IMR-90 (cell line): ENCODE data around the gene RAD51AP1.

Source experiments
- BHLHE40 ChIP-seq: fragments of 150-350 bp; IDR thresholded peaks from 2 replicates; pipeline ENCODE4 v1.6.1; 2016; ENCODE audit warnings: mild to moderate bottlenecking, low read depth, low read length
- POLR2A ChIP-seq: IDR thresholded peaks from 2 replicates; pipeline ENCODE4 v1.6.1; 2012; ENCODE audit warnings: mild to moderate bottlenecking, low read depth, low read length
- RFX5 ChIP-seq: IDR thresholded peaks from 2 replicates; pipeline ENCODE4 v1.8.0; 2012; ENCODE audit warnings: low read depth, mild to moderate bottlenecking, low read length, moderate library complexity
- TF ChIP-seq, protein P1 (sequence below): conservative IDR thresholded peaks from 2 replicates; pipeline ENCODE4 v1.5.1; 2012; ENCODE audit warnings: mild to moderate bottlenecking, low read depth, low read length, improper control_type of control experiment

DNA sequence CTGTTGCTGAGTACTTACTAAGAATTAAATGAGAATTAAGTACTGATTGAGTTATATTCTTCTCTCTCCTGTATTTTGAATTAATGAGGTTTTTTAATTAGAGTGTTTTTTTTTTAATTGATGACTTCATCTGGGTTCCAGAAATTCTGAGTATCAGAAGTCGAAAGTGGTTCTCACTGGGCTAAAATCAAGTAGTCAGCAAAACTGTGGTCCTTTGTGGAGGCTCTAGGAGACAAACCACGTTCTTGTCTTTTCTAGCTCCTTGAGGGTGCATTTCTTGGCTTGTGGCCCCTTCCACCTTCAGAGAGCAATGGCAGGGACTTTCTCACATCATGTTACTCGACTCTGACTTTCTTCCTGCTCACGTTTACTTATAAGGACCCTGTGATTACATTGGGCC is 15.3 kb downstream of the RAD51AP1 start:
- no peak for TF ChIP-seq RFX5
- TF ChIP-seq POLR2A, result no peak
- TF ChIP-seq, protein P1, sequence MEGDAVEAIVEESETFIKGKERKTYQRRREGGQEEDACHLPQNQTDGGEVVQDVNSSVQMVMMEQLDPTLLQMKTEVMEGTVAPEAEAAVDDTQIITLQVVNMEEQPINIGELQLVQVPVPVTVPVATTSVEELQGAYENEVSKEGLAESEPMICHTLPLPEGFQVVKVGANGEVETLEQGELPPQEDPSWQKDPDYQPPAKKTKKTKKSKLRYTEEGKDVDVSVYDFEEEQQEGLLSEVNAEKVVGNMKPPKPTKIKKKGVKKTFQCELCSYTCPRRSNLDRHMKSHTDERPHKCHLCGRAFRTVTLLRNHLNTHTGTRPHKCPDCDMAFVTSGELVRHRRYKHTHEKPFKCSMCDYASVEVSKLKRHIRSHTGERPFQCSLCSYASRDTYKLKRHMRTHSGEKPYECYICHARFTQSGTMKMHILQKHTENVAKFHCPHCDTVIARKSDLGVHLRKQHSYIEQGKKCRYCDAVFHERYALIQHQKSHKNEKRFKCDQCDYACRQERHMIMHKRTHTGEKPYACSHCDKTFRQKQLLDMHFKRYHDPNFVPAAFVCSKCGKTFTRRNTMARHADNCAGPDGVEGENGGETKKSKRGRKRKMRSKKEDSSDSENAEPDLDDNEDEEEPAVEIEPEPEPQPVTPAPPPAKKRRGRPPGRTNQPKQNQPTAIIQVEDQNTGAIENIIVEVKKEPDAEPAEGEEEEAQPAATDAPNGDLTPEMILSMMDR, result no peak
- no peak for TF ChIP-seq BHLHE40
